ENCODE results near the gene CCL4L2. TPM values are rescaled to one million over a fixed set of nuclear protein-coding genes. Genes with fewer than 3 reads are reported as not detected.

CCL4L2 gene
- total and polyA plus RNA-seq, 2 of the 8 experiments (the other 6 are each of a cell fraction or from before 2014, with no cell fraction given) = not detected

- FAIRE-seq = no peak
- Histone ChIP-seq H3K14ac (ENCODE audit: insufficient read length) (no peak overlapping the region), H3K79me2 (ENCODE audit: control insufficient read depth in 1 of 2, insufficient read depth in 2 of 2, low read length in 2 of 2) (no peaks in the 10 kb centered on the region), H2AK5ac (ENCODE audit: low read depth, low read length) (no peak overlapping the region), H3K9ac (replicated peaks in 1 of 4; ENCODE audit: extremely low read depth in 1 of 4, low read depth in 3 of 4, low read length in 3 of 4) (no peak overlapping the region), H3K36me3 (ENCODE audit: control insufficient read depth in 2 of 4, insufficient read depth in 4 of 4, low read length in 3 of 4) (no peaks in the 10 kb centered on the region), H2BK120ac (replicated peaks; ENCODE audit: low read depth, low read length) (no peak overlapping the region), H3K9me3 (ENCODE audit: insufficient read depth in 2 of 2, low read depth in 1 of 2, low read length in 1 of 2) (no peaks in the 10 kb centered on the region), H3K27ac (ENCODE audit: low read depth, low read length) (no peak overlapping the region), H3K56ac (replicated peaks; ENCODE audit: insufficient read length, low read depth, low read length) (no peak overlapping the region), H4K91ac (replicated peaks; ENCODE audit: insufficient read length, low read length) (no peak overlapping the region), H3K4ac (replicated peaks; ENCODE audit: insufficient read length, low read depth, low read length) (no peak overlapping the region), H3K23ac (ENCODE audit: insufficient read length) (no peak overlapping the region), H2BK12ac (ENCODE audit: low read depth, low read length) (no peak overlapping the region), H4K20me1 (replicated peaks in 1 of 2; ENCODE audit: control insufficient read depth in 1 of 2, insufficient read depth in 2 of 2, low read length in 2 of 2) (no peaks in the 10 kb centered on the region), H2AFZ (ENCODE audit: low read length) (no peak overlapping the region), H3K27me3 (replicated peaks in 1 of 4; ENCODE audit: control insufficient read depth in 3 of 4, extremely low read depth in 1 of 4, insufficient read depth in 3 of 4, low read length in 3 of 4) (no peaks in the 10 kb centered on the region), H2BK5ac (ENCODE audit: low read depth, low read length) (no peak overlapping the region), H3K4me3 (ENCODE audit: extremely low read depth in 1 of 4, insufficient read depth in 2 of 4, low read depth in 3 of 4, low read length in 4 of 4) (no peak overlapping the region), H3K79me1 (ENCODE audit: low read depth, low read length) (no peaks in the 10 kb centered on the region), H4K5ac (ENCODE audit: insufficient read length, low read depth, low read length) (no peak overlapping the region), H4K8ac (ENCODE audit: extremely low read depth, insufficient read depth, low read length) (no peak overlapping the region), H2BK15ac (ENCODE audit: low read length) (no peak overlapping the region), H2BK20ac (ENCODE audit: low read length) (no peak overlapping the region), H3K18ac (ENCODE audit: extremely low read depth, low read length) (no peak overlapping the region), H3K4me1 (replicated peaks in 1 of 4; ENCODE audit: control insufficient read depth in 3 of 4, insufficient read depth in 4 of 4, low read length in 3 of 4) (no peaks in the 10 kb centered on the region), H3K23me2 (ENCODE audit: low read depth, low read length) (no peaks in the 10 kb centered on the region), H3K4me2 (ENCODE audit: insufficient read depth in 1 of 2, low read depth in 2 of 2, low read length in 2 of 2) (no peak overlapping the region)
- no peak for TF ChIP-seq GTF2F1 (IDR thresholded peaks at IDR 0.05; ENCODE audit: borderline replicate concordance, low read depth, low read length)
- TF ChIP-seq SIX5 (IDR thresholded peaks at IDR 0.05; ENCODE audit: low read depth, low read length) = no peak
- TF ChIP-seq TCF12 (IDR thresholded peaks at IDR 0.05; ENCODE audit: low read depth, low read length) = no peak
- TF ChIP-seq EP300 (IDR thresholded peaks at IDR 0.05; ENCODE audit: borderline replicate concordance in 1 of 2, low read depth in 2 of 2, low read length in 2 of 2) = no peak
- TF ChIP-seq BCL11A (IDR thresholded peaks at IDR 0.05; ENCODE audit: low read depth in 2 of 2, low read length in 2 of 2) = no peak
- no peak for TF ChIP-seq CHD1 (IDR thresholded peaks at IDR 0.05; ENCODE audit: low read depth, low read length)
- TF ChIP-seq RFX5 (IDR thresholded peaks at IDR 0.05; ENCODE audit: borderline replicate concordance, low read depth, low read length) = no peak
- TF ChIP-seq TEAD4 (IDR thresholded peaks at IDR 0.05; ENCODE audit: low read depth, low read length) = no peak
- no peak for TF ChIP-seq SP2 (IDR thresholded peaks at IDR 0.05; ENCODE audit: low read length)
- no peak for TF ChIP-seq JUND (IDR thresholded peaks at IDR 0.05; ENCODE audit: low read length)
- TF ChIP-seq KDM1A (IDR thresholded peaks at IDR 0.05; ENCODE audit: borderline replicate concordance, low read length) = no peak
- no peak for TF ChIP-seq MAX (IDR thresholded peaks at IDR 0.05)
- TF ChIP-seq TBP (IDR thresholded peaks at IDR 0.05; ENCODE audit: low read depth, low read length) = no peak
- TF ChIP-seq RXRA (IDR thresholded peaks at IDR 0.05; ENCODE audit: insufficient read depth, low read depth, low read length) = no peak
- no peak for TF ChIP-seq ZNF274 (IDR thresholded peaks at IDR 0.05; ENCODE audit: borderline replicate concordance, extremely low read depth, low read length)
- ChIA-PET POLR2A (ENCODE audit: partially characterized antibody) (no interaction called here), CTCF (ENCODE audit: partially characterized antibody) (interaction anchor here (1.1 kb wide), 1 partner anchor 81 kb away, joined by 3 read pairs; no protein-coding TSS in a partner anchor)
- no peak for DNase-seq (ENCODE audit: low read depth in 1 of 2, low spot score in 2 of 2)
Measured at GRCh38 chr17:36209575-36209974, 1.3 kb upstream of the CCL4L2 start.

Data from H1 (cell line).